WTC11 (cell line): ENCODE data around the gene ISCA1. TPM values are rescaled to one million over a fixed set of nuclear protein-coding genes. Genes with fewer than 3 reads are reported as not detected.
A peak's percentile ranks its signal among the peaks of the same experiment; 100 is the strongest.

Experiments used
- ATAC-seq: fragments of 200-7000 bp; cut with Tn5 transposase; 2 replicates; pipeline ENCODE4 v1.10.0; 2021; ENCODE audit warnings: mild to moderate bottlenecking, moderate library complexity
- Bru-seq: library from RNA; stranded (reverse); fragments of 400-500 nt; gene quantifications from one replicate; lab custom pipeline; 2021; lab: Mats Ljungman, UMichigan
- CTCF ChIA-PET: fragments of 300-600 bp; sonication (Branson Sonifier 250); formaldehyde crosslinking; loops from one replicate; lab custom pipeline; 2021; ENCODE audit warnings: antibody characterized with exemption; lab: Charles Lee
- POLR2A ChIA-PET: fragments of 350-600 bp; sonication (Branson Sonifier 250); formaldehyde crosslinking; loops from one replicate; lab custom pipeline; 2021; ENCODE audit warnings: antibody characterized with exemption; lab: Charles Lee
- DNase-seq: peaks from one replicate; pipeline ENCODE4 v3.0.0; 2021; ENCODE audit warnings: low spot score
- H3K27ac Mint-ChIP-seq: 2 replicates; pipeline ENCODE4 v1.8.0; 2021; ENCODE audit warnings: mixed read lengths
- H3K27me3 Mint-ChIP-seq: 2 replicates; pipeline ENCODE4 v1.8.0; 2021; ENCODE audit warnings: low read depth, mild to moderate bottlenecking, moderate library complexity, mixed read lengths
- H3K36me3 Mint-ChIP-seq: 2 replicates; pipeline ENCODE4 v1.8.0; 2021; ENCODE audit warnings: mixed read lengths
- H3K4me1 Mint-ChIP-seq: 2 replicates; pipeline ENCODE4 v1.8.0; 2022; ENCODE audit warnings: mixed read lengths
- H3K4me3 Mint-ChIP-seq: 2 replicates; pipeline ENCODE4 v1.8.0; 2021; ENCODE audit warnings: mild to moderate bottlenecking, moderate library complexity, mixed read lengths
- H3K9me3 Mint-ChIP-seq: 2 replicates; pipeline ENCODE4 v1.8.0; 2021; ENCODE audit warnings: mixed read lengths
- AR ChIP-seq: fragments of 250-450 bp; sonication (Bioruptor Pico); IDR thresholded peaks from 2 replicates; pipeline ENCODE4 v1.9.0; 2021; ENCODE audit warnings: mild to moderate bottlenecking
- ATF6 ChIP-seq: sonication (generic); formaldehyde crosslinking; IDR thresholded peaks from 2 replicates; pipeline ENCODE4 v1.8.1; 2023; ENCODE audit warnings: mild to moderate bottlenecking, missing genetic modification reagents
- ESRRA ChIP-seq: sonication (generic); formaldehyde crosslinking; IDR thresholded peaks from 2 replicates; pipeline ENCODE4 v1.8.1; 2022; ENCODE audit warnings: mild to moderate bottlenecking, missing genetic modification reagents, borderline replicate concordance
- ETV6 ChIP-seq: sonication (generic); formaldehyde crosslinking; IDR thresholded peaks from 2 replicates; pipeline ENCODE4 v1.8.1; 2022; ENCODE audit warnings: mild to moderate bottlenecking, missing genetic modification reagents
- FOXP4 ChIP-seq: sonication (generic); formaldehyde crosslinking; IDR thresholded peaks from 2 replicates; pipeline ENCODE4 v1.8.0; 2022; ENCODE audit warnings: mild to moderate bottlenecking, missing genetic modification reagents
- IRF1 ChIP-seq: sonication (generic); formaldehyde crosslinking; IDR thresholded peaks from 2 replicates; pipeline ENCODE4 v1.8.0; 2023; ENCODE audit warnings: missing genetic modification reagents
- IRF2 ChIP-seq: sonication (generic); formaldehyde crosslinking; IDR thresholded peaks from 2 replicates; pipeline ENCODE4 v1.8.0; 2022; ENCODE audit warnings: low read depth, missing genetic modification reagents, borderline replicate concordance
- NFYB ChIP-seq: sonication (generic); formaldehyde crosslinking; conservative IDR thresholded peaks from 2 replicates; pipeline ENCODE4 v1.8.0; 2022; ENCODE audit warnings: low read depth, missing genetic modification reagents
- NR2C2 ChIP-seq: sonication (generic); formaldehyde crosslinking; IDR thresholded peaks from 2 replicates; pipeline ENCODE4 v1.8.0; 2022; ENCODE audit warnings: mild to moderate bottlenecking, missing genetic modification reagents
- RORB ChIP-seq: fragments of 250-450 bp; sonication (Bioruptor Pico); IDR thresholded peaks from 2 replicates; pipeline ENCODE4 v1.9.0; 2021; ENCODE audit warnings: mild to moderate bottlenecking
- SMAD4 ChIP-seq: sonication (generic); formaldehyde crosslinking; IDR thresholded peaks from 2 replicates; pipeline ENCODE4 v1.8.0; 2022; ENCODE audit warnings: mild to moderate bottlenecking, missing genetic modification reagents
- SP1 ChIP-seq: sonication (generic); formaldehyde crosslinking; conservative IDR thresholded peaks from 2 replicates; pipeline ENCODE4 v1.8.1; 2022; ENCODE audit warnings: missing genetic modification reagents
- TEAD1 ChIP-seq: sonication (generic); formaldehyde crosslinking; IDR thresholded peaks from 2 replicates; pipeline ENCODE4 v1.8.0; 2022; ENCODE audit warnings: mild to moderate bottlenecking, missing genetic modification reagents
- TP53 ChIP-seq: sonication (generic); formaldehyde crosslinking; IDR thresholded peaks from 2 replicates; pipeline ENCODE4 v1.8.1; 2023; ENCODE audit warnings: mild to moderate bottlenecking, missing genetic modification reagents
- ZBTB21 ChIP-seq: sonication (generic); formaldehyde crosslinking; IDR thresholded peaks from 2 replicates; pipeline ENCODE4 v1.8.1; 2023; ENCODE audit warnings: mild to moderate bottlenecking, missing genetic modification reagents, borderline replicate concordance
- ZBTB43 ChIP-seq: sonication (generic); formaldehyde crosslinking; IDR thresholded peaks from 2 replicates; pipeline ENCODE4 v1.8.1; 2023; ENCODE audit warnings: mild to moderate bottlenecking, missing genetic modification reagents
- ZNF281 ChIP-seq: sonication (generic); formaldehyde crosslinking; IDR thresholded peaks from 2 replicates; pipeline ENCODE4 v1.8.0; 2023; ENCODE audit warnings: mild to moderate bottlenecking, missing genetic modification reagents
- long read RNA-seq, 3 experiments: library from RNA in 1 of 3; library from capped mRNA in 1 of 3; library from polyadenylated mRNA in 1 of 3; unstranded in 2 of 3; stranded (forward) in 1 of 3; transcript quantifications; one replicate each; pipeline ENCODE4 v2.0.0, GENCODE V29; 2021
- total RNA-seq: library from RNA; stranded (reverse); gene quantifications from 3 replicates; pipeline ENCODE4 v1.2.3, GENCODE V29; 2021
- TF ChIP-seq, protein P1 (sequence below): sonication (generic); formaldehyde crosslinking; IDR thresholded peaks from 2 replicates; pipeline ENCODE4 v1.8.1; 2022; ENCODE audit warnings: low read depth, mild to moderate bottlenecking, moderate library complexity, missing genetic modification reagents, borderline replicate concordance
- TF ChIP-seq, protein P2 (sequence below): sonication (generic); formaldehyde crosslinking; IDR thresholded peaks from 2 replicates; pipeline ENCODE4 v1.8.0; 2022; ENCODE audit warnings: mild to moderate bottlenecking, missing genetic modification reagents

The ISCA1 gene
- total RNA-seq: 32.1 to 36.5 TPM (median 35.5 TPM) in 3 replicates
- percentile 91 among the genes with signal in this experiment for Bru-seq, nascent RNA
- long read RNA-seq, experiment 1, transcript ISCA1-203 (4 exons, 1,958 nt): major isoform, 92 of 125 reads
- long read RNA-seq, experiment 1, transcript ISCA1-201 (4 exons, 813 nt): minor isoform, 13 of 125 reads
- long read RNA-seq, experiment 1, partial matches to known transcripts: 3 of 125 reads
- long read RNA-seq, experiment 1, other reads (novel, unspliced or antisense): 17 of 125 reads
- long read RNA-seq, experiment 2, transcript ISCA1-203 (4 exons, 1,958 nt): major isoform, 49 of 83 reads
- long read RNA-seq, experiment 2, partial matches to known transcripts: 3 of 83 reads
- long read RNA-seq, experiment 2, other reads (novel, unspliced or antisense): 30 of 83 reads
- long read RNA-seq, experiment 3, transcript ISCA1-201 (4 exons, 813 nt): minor isoform, 7 of 73 reads
- long read RNA-seq, experiment 3, transcript ISCA1-203 (4 exons, 1,958 nt): major isoform, 60 of 73 reads
- long read RNA-seq, experiment 3, partial matches to known transcripts: 1 of 73 reads
- long read RNA-seq, experiment 3, other reads (novel, unspliced or antisense): 5 of 73 reads

DNA sequence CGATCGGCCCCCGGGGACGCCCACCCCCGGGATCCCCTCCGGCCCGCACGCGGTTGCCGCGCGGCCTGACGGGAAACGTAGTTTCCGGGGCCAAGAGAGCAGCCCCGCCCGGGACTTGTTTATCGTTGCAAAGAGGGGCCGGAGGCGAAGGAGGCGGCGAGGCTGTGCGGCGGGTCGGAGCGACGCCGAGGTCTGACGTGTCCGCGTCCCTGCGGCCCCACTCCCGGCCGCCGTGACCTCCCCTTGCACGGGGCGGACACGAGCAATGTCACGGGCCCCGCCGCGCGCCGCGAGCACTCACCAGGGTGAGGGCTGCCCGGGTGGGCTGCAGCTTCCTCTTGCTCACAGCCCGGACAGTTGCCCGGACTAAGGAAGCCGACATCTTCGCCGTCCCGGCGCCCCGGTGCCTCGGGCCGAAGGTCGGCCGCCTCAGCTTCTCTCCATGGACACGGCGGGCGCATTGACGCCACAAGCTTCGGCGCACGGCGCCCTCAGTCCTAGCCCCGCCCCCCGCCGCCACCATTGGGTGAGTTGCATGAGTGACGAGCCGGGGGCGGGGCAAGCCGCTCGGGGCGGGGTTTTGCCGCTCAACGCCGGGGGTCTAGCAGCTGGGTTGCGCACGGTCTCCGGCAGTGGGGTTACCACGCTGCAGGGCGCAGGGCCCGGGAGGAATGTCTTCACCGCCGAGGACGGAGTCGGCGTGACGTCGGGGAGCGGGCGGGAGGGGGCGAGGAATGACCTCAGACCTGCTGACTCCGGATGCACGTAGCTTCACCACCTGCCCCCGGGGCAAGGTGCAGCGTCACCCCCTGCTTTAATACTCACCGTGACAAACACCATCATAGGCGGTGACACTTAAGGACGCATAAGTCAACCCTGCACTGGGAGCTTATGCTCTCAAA, at the start of gene ISCA1:
ISCA1 (minus strand) TSS at position 462 of the 902 bp plus-strand sequence; CDS start at position 382, 80 bp downstream.
- ChIA-PET CTCF (interaction anchor here (0.8 to 1.5 kb wide), 4 partner anchors 80 to 238 kb away, joined by 4 to 5 read pairs (median 4); no protein-coding TSS in a partner anchor), POLR2A (interaction anchor here (0.7 to 1.2 kb wide), 7 partner anchors 10 to 211 kb away, joined by 3 to 5 read pairs (median 3); no protein-coding TSS in a partner anchor)
- peak within 1 kb of the TSS; percentile 97 for H3K27ac Mint-ChIP-seq
- no peaks in the 10 kb centered on the region for H3K9me3 Mint-ChIP-seq
- peaks cover 46% of the 10 kb centered on the region for H3K4me1 Mint-ChIP-seq
- ATAC-seq (peak; percentile 83), DNase-seq (peak; percentile 100)
- peaks cover 9% of the 10 kb centered on the region for H3K27me3 Mint-ChIP-seq
- H3K36me3 Mint-ChIP-seq: peaks cover 12% of the 10 kb centered on the region
- peak within 1 kb of the TSS; percentile 87 for H3K4me3 Mint-ChIP-seq
- no peak for TF ChIP-seq AR (CRISPR knock-in tag)
- TF ChIP-seq SP1 (CRISPR knock-in tag): peak; percentile 67
- TF ChIP-seq ESRRA (CRISPR knock-in tag): peak; percentile 83; the same call in 1 of the 2 replicates
- TF ChIP-seq ATF6 (CRISPR knock-in tag): peak; percentile 39; the same call in 1 of the 2 replicates
- TF ChIP-seq FOXP4 (CRISPR knock-in tag): peak; percentile 3; the same call in 1 of the 2 replicates
- TF ChIP-seq, protein P1, sequence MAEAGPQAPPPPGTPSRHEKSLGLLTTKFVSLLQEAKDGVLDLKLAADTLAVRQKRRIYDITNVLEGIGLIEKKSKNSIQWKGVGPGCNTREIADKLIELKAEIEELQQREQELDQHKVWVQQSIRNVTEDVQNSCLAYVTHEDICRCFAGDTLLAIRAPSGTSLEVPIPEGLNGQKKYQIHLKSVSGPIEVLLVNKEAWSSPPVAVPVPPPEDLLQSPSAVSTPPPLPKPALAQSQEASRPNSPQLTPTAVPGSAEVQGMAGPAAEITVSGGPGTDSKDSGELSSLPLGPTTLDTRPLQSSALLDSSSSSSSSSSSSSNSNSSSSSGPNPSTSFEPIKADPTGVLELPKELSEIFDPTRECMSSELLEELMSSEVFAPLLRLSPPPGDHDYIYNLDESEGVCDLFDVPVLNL (CRISPR knock-in tag): no peak
- peak; percentile 68 for TF ChIP-seq NFYB (CRISPR knock-in tag)
- TF ChIP-seq TP53 (CRISPR knock-in tag): peak; percentile 72; the same call in 1 of the 2 replicates
- TF ChIP-seq, protein P2, sequence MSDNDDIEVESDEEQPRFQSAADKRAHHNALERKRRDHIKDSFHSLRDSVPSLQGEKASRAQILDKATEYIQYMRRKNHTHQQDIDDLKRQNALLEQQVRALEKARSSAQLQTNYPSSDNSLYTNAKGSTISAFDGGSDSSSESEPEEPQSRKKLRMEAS: peak; percentile 80
- peak; percentile 24; the same call in 1 of the 2 replicates for TF ChIP-seq ZBTB21 (CRISPR knock-in tag)
- peak; percentile 73; the same call in 1 of the 2 replicates for TF ChIP-seq IRF1 (CRISPR knock-in tag)
- 0 out of 2 replicates have a peak, but pooled peaks have one; percentile 12 for TF ChIP-seq ZNF281 (CRISPR knock-in tag)
- TF ChIP-seq IRF2 (CRISPR knock-in tag): no peak
- peak; percentile 15; the same call in 1 of the 2 replicates for TF ChIP-seq SMAD4 (CRISPR knock-in tag)
- TF ChIP-seq NR2C2 (CRISPR knock-in tag): 0 out of 2 replicates have a peak, but pooled peaks have one; percentile 42
- TF ChIP-seq TEAD1 (CRISPR knock-in tag): peak; percentile 57; the same call in 1 of the 2 replicates
- peak; percentile 22; the same call in 1 of the 2 replicates for TF ChIP-seq ETV6
- peak; percentile 88; the same call in 1 of the 2 replicates for TF ChIP-seq ZBTB43
- no peak for TF ChIP-seq RORB (CRISPR knock-in tag)
